NCI-H748 treated with DMSO at 0.1 percent for 48 hours (cell line): ENCODE data around the gene ALPP.
"Not testable (repeated sequence)": the region's sequence is repeated elsewhere in the genome, so short reads cannot be mapped to it uniquely, and the experiment has no call there.

Source experiments
- DNase-seq: peaks from one replicate; lab custom pipeline; 2025; lab: John Stamatoyannopoulos, UW

The ALPP gene

GRCh38 chr2:232378735-232379151 is at the start of gene ALPP:
TSS of gene ALPP (plus strand) at chr2:232378751. CDS start at chr2:232378803, 52 bp downstream.
- not testable (repeated sequence) for DNase-seq

GRCh38 chr2:232329716-232330067 is 48.9 kb upstream of the ALPP start:
- DNase-seq: no peak

GRCh38 chr2:232330068-232330999 is 48.2 kb upstream of the ALPP start:
- no peak for DNase-seq

- not testable (repeated sequence) for DNase-seq
These were observed 47.5 kb upstream of the ALPP start for GRCh38 chr2:232331061-232331460.

GRCh38 chr2:232331641-232332040 is 46.9 kb upstream of the ALPP start:
- DNase-seq: not testable (repeated sequence)

- DNase-seq: not testable (repeated sequence)
These were observed 46.2 kb upstream of the ALPP start for GRCh38 chr2:232332244-232332939.

- no peak for DNase-seq
These were observed 45.7 kb upstream of the ALPP start for GRCh38 chr2:232332940-232333259.

- DNase-seq: no peak
These were observed 45.0 kb upstream of the ALPP start for GRCh38 chr2:232333361-232334135.

GRCh38 chr2:232334136-232334884 is 44.2 kb upstream of the ALPP start:
- not testable (repeated sequence) for DNase-seq

- DNase-seq: not testable (repeated sequence)
These were observed 43.7 kb upstream of the ALPP start for GRCh38 chr2:232334885-232335205.

- DNase-seq: not testable (repeated sequence)
These were observed 43.2 kb upstream of the ALPP start for GRCh38 chr2:232335206-232335858.

- DNase-seq: no peak
These were observed 42.7 kb upstream of the ALPP start for GRCh38 chr2:232335859-232336215.

GRCh38 chr2:232336241-232336736 is 42.3 kb upstream of the ALPP start:
- DNase-seq: no peak

- DNase-seq: no peak
These were observed 41.4 kb upstream of the ALPP start for GRCh38 chr2:232336981-232337720.

- DNase-seq: not testable (repeated sequence)
These were observed 40.3 kb upstream of the ALPP start for GRCh38 chr2:232338094-232338758.

GRCh38 chr2:232338759-232339106 is 39.8 kb upstream of the ALPP start:
- no peak for DNase-seq

- DNase-seq: no peak
These were observed 39.1 kb upstream of the ALPP start for GRCh38 chr2:232339121-232340081.

- DNase-seq: no peak
These were observed 38.2 kb upstream of the ALPP start for GRCh38 chr2:232340171-232340935.
